Right atrium auricular region (tissue), 2 donors: ENCODE results near the gene PCSK6. TPM values are rescaled to one million over a fixed set of nuclear protein-coding genes. Genes with fewer than 3 reads are reported as not detected.

Experiments
- DNase-seq: peaks from one replicate; pipeline ENCODE4 v3.0.0-alpha.2; 2019; ENCODE audit warnings: low spot score
- H3K27ac ChIP-seq, 2 donors: fragments of 200-600 bp; sonication (generic); 1 replicate in 1 of 2; 2 replicates in 1 of 2; pipeline ENCODE4 v1.5.1; 2016 to 2019
- H3K27me3 ChIP-seq, 2 donors: fragments of 200-600 bp; sonication (generic); one replicate each; pipeline versions ENCODE4 v1.5.1 to v1.6.0; 2017 to 2019
- H3K36me3 ChIP-seq: fragments of 200-600 bp; sonication (generic); one replicate; pipeline ENCODE4 v1.5.1; 2016
- H3K4me1 ChIP-seq, 2 donors: fragments of 200-600 bp; sonication (generic); one replicate each; pipeline versions ENCODE4 v1.5.1 to v1.6.0; 2017 to 2019
- H3K4me3 ChIP-seq, 2 donors: fragments of 200-600 bp; sonication (generic); 1 replicate in 1 of 2; 2 replicates in 1 of 2; pipeline ENCODE4 v1.5.1; 2017 to 2019; ENCODE audit warnings: mild to moderate bottlenecking in 1 of 2, moderate library complexity in 1 of 2
- H3K9me3 ChIP-seq, 2 donors: fragments of 200-600 bp; sonication (generic); one replicate each; pipeline ENCODE4 v1.5.1; 2019
- CTCF ChIP-seq, 2 donors: fragments of 200-600 bp; sonication (generic); IDR thresholded peaks; one replicate each; pipeline ENCODE4 v1.5.1; 2019; ENCODE audit warnings: antibody characterized with exemption in 2 of 2
- total RNA-seq, 2 donors: library from RNA; depleted of rRNA; stranded (reverse); fragments of >200 nt; gene quantifications; one replicate each; pipeline ENCODE4 v1.1.0, GENCODE V29; 2016

Gene PCSK6
- total RNA-seq, 2 donors from 2014 or later, result 14.4 to 19.9 TPM

- Histone ChIP-seq H3K9me3 (no peaks in the 10 kb centered on the region), H3K27ac (no peak overlapping the region), H3K36me3 (no peaks in the 10 kb centered on the region), H3K4me1 (no peaks in the 10 kb centered on the region), H3K27me3 (no peaks in the 10 kb centered on the region), H3K4me3 (no peak overlapping the region)
- peak; percentile 21 for DNase-seq
- TF ChIP-seq CTCF (IDR thresholded peaks at IDR 0.05), result no peak
Observed at GRCh38 chr15:101431748-101432147, 57.8 kb downstream of the PCSK6 start.

- Histone ChIP-seq H3K27ac (no peak overlapping the region), H3K9me3 (no peaks in the 10 kb centered on the region), H3K4me1 (no peaks in the 10 kb centered on the region), H3K27me3 (no peaks in the 10 kb centered on the region), H3K36me3 (no peaks in the 10 kb centered on the region), H3K4me3 (no peak overlapping the region)
- DNase-seq, result peak; percentile 48
- TF ChIP-seq CTCF (IDR thresholded peaks at IDR 0.05), result no peak
Observed at GRCh38 chr15:101431301-101431700, 58.2 kb downstream of the PCSK6 start.

- H3K4me3 ChIP-seq, result no peak overlapping the region
- H3K9me3 ChIP-seq, result no peaks in the 10 kb centered on the region
- H3K4me1 ChIP-seq, result no peaks in the 10 kb centered on the region
- no peak overlapping the region for H3K27ac ChIP-seq
- no peaks in the 10 kb centered on the region for H3K36me3 ChIP-seq
- no peaks in the 10 kb centered on the region for H3K27me3 ChIP-seq
- no peak for TF ChIP-seq CTCF (IDR thresholded peaks at IDR 0.05)
- peak; percentile 26 for DNase-seq
Observed at GRCh38 chr15:101429646-101430045, 59.9 kb downstream of the PCSK6 start.

- TF ChIP-seq CTCF (IDR thresholded peaks at IDR 0.05), result no peak
- Histone ChIP-seq H3K27ac (no peak overlapping the region), H3K4me1 (no peaks in the 10 kb centered on the region), H3K4me3 (no peak overlapping the region), H3K9me3 (no peaks in the 10 kb centered on the region), H3K27me3 (no peaks in the 10 kb centered on the region), H3K36me3 (no peaks in the 10 kb centered on the region)
- no peak for DNase-seq
Observed at GRCh38 chr15:101429191-101429590, 60.3 kb downstream of the PCSK6 start.

- TF ChIP-seq CTCF (IDR thresholded peaks at IDR 0.05), result no peak
- H3K27ac ChIP-seq, result no peak overlapping the region
- no peak overlapping the region for H3K4me3 ChIP-seq
- no peak for DNase-seq
- no peaks in the 10 kb centered on the region for H3K27me3 ChIP-seq
- no peaks in the 10 kb centered on the region for H3K9me3 ChIP-seq
- no peaks in the 10 kb centered on the region for H3K4me1 ChIP-seq
- no peaks in the 10 kb centered on the region for H3K36me3 ChIP-seq
Observed at GRCh38 chr15:101428758-101429157, 60.7 kb downstream of the PCSK6 start.
